ENCODE data around the gene FGD2. TPM values are rescaled to one million over a fixed set of nuclear protein-coding genes. Genes with fewer than 3 reads are reported as not detected.
A peak's percentile ranks its signal among the peaks of the same experiment; 100 is the strongest.

The FGD2 gene
- total and polyA plus RNA-seq, 2 donors (not counting 1 experiment from before 2014, with no cell fraction given): 352 to 682 TPM

- intact Hi-C loops (cut with micrococcal nuclease): no loop called here
- Histone ChIP-seq H2AFZ (ENCODE audit: insufficient read depth, low read depth, low read length, poor library complexity, severe bottlenecking) (no peak overlapping the region), H3K9ac (ENCODE audit: low read length) (no peak overlapping the region), H3K9me3 (ENCODE audit: control extremely low read depth in 1 of 3, control insufficient read depth in 2 of 3, insufficient read depth in 1 of 3, low read length in 2 of 3) (no peaks in the 10 kb centered on the region), H3K27ac (ENCODE audit: low read length in 2 of 2) (no peak overlapping the region), H3K4me3 (ENCODE audit: control extremely low read depth in 1 of 5, extremely low read depth in 1 of 5, insufficient read depth in 1 of 5, low read depth in 2 of 5, low read length in 4 of 5) (no peak overlapping the region), H3K4me2 (replicated peaks; ENCODE audit: low read depth, low read length, poor library complexity, severe bottlenecking) (no peak overlapping the region), H3K4me1 (ENCODE audit: control insufficient read depth in 2 of 2, insufficient read depth in 2 of 2, low read length in 2 of 2) (no peaks in the 10 kb centered on the region), H3K36me3 (replicated peaks in 1 of 2; ENCODE audit: control extremely low read depth in 1 of 2, control insufficient read depth in 1 of 2, extremely low read depth in 1 of 2, insufficient read depth in 2 of 2, low read length in 1 of 2) (peaks cover 2 to 99% of the 10 kb centered on the region in 2 experiments), H4K20me1 (ENCODE audit: control insufficient read depth, insufficient read depth, low read length, poor library complexity, severe bottlenecking) (peaks cover 35% of the 10 kb centered on the region), H3K27me3 (replicated peaks in 1 of 4; ENCODE audit: control extremely low read depth in 1 of 4, control insufficient read depth in 3 of 4, insufficient read depth in 4 of 4, low read length in 3 of 4) (no peaks in the 10 kb centered on the region), H3K79me2 (ENCODE audit: control insufficient read depth, insufficient read depth, low read length) (peaks cover 13% of the 10 kb centered on the region)
- no peak overlapping the region for H3K4me3 Mint-ChIP-seq
- DNase-seq (no peak), ATAC-seq (ENCODE audit: low read depth) (no peak)
- no peaks in the 10 kb centered on the region for H3K27me3 Mint-ChIP-seq
- 100% methylated on average over 2 of the region's 4 CpGs for WGBS (ENCODE audit: insufficient coverage)
- H3K9me3 Mint-ChIP-seq (ENCODE audit: insufficient read depth): no peaks in the 10 kb centered on the region
- H3K27ac Mint-ChIP-seq: peak overlapping the region; percentile 7
- TF ChIP-seq EZH2 (IDR thresholded peaks at IDR 0.05; ENCODE audit: borderline replicate concordance, insufficient read depth, low read depth, low read length, poor library complexity, severe bottlenecking) (no peak), CTCF (IDR thresholded peaks at IDR 0.05) (no peak)
- peaks cover 4% of the 10 kb centered on the region for H3K4me1 Mint-ChIP-seq
- CTCF ChIA-PET: no interaction called here
- POLR2A ChIA-PET: no interaction called here
These were observed 31.8 kb upstream of the FGD2 start for GRCh38 chr6:36973647-36974046.

- ATAC-seq (ENCODE audit: low read depth): no peak
- Histone ChIP-seq H4K20me1 (ENCODE audit: control insufficient read depth, insufficient read depth, low read length, poor library complexity, severe bottlenecking) (peaks cover 52% of the 10 kb centered on the region), H3K79me2 (ENCODE audit: control insufficient read depth, insufficient read depth, low read length) (peaks cover 26% of the 10 kb centered on the region), H3K9me3 (ENCODE audit: control extremely low read depth in 1 of 3, control insufficient read depth in 2 of 3, insufficient read depth in 1 of 3, low read length in 2 of 3) (no peaks in the 10 kb centered on the region), H3K4me2 (replicated peaks; ENCODE audit: low read depth, low read length, poor library complexity, severe bottlenecking) (no peak overlapping the region), H2AFZ (ENCODE audit: insufficient read depth, low read depth, low read length, poor library complexity, severe bottlenecking) (no peak overlapping the region), H3K9ac (ENCODE audit: low read length) (no peak overlapping the region), H3K36me3 (replicated peaks in 1 of 2; ENCODE audit: control extremely low read depth in 1 of 2, control insufficient read depth in 1 of 2, extremely low read depth in 1 of 2, insufficient read depth in 2 of 2, low read length in 1 of 2) (peaks cover 2 to 94% of the 10 kb centered on the region in 2 experiments), H3K4me3 (ENCODE audit: control extremely low read depth in 1 of 5, extremely low read depth in 1 of 5, insufficient read depth in 1 of 5, low read depth in 2 of 5, low read length in 4 of 5) (no peak overlapping the region), H3K27me3 (replicated peaks in 1 of 4; ENCODE audit: control extremely low read depth in 1 of 4, control insufficient read depth in 3 of 4, insufficient read depth in 4 of 4, low read length in 3 of 4) (no peaks in the 10 kb centered on the region), H3K27ac (ENCODE audit: low read length in 2 of 2) (no peak overlapping the region), H3K4me1 (ENCODE audit: control insufficient read depth in 2 of 2, insufficient read depth in 2 of 2, low read length in 2 of 2) (no peaks in the 10 kb centered on the region)
- no peak overlapping the region for H3K27ac Mint-ChIP-seq
- H3K4me3 Mint-ChIP-seq: no peak overlapping the region
- no peak for DNase-seq
- TF ChIP-seq EZH2 (IDR thresholded peaks at IDR 0.05; ENCODE audit: borderline replicate concordance, insufficient read depth, low read depth, low read length, poor library complexity, severe bottlenecking) (no peak), CTCF (IDR thresholded peaks at IDR 0.05) (no peak)
- peaks cover 19% of the 10 kb centered on the region for H3K4me1 Mint-ChIP-seq
- CTCF ChIA-PET: interaction anchor here (1.9 to 9.7 kb wide), 2 partner anchors 32 to 43 kb away, joined by 6 to 223 read pairs; no protein-coding TSS in a partner anchor
- H3K27me3 Mint-ChIP-seq: no peaks in the 10 kb centered on the region
- no peaks in the 10 kb centered on the region for H3K9me3 Mint-ChIP-seq (ENCODE audit: insufficient read depth)
- WGBS (ENCODE audit: insufficient coverage): 100% methylated on average over 7 of the region's 7 CpGs
- intact Hi-C loops (cut with micrococcal nuclease): no loop called here
- POLR2A ChIA-PET: no interaction called here
These were observed 30.0 kb upstream of the FGD2 start for GRCh38 chr6:36975231-36976006.
